NCI-H2029 treated with DMSO at 0.1 percent for 48 hours (cell line): ENCODE measurements around the gene SIRPB2.

ENCODE experiments used
- DNase-seq: peaks from one replicate; lab custom pipeline; 2025; lab: John Stamatoyannopoulos, UW

The SIRPB2 gene

DNA sequence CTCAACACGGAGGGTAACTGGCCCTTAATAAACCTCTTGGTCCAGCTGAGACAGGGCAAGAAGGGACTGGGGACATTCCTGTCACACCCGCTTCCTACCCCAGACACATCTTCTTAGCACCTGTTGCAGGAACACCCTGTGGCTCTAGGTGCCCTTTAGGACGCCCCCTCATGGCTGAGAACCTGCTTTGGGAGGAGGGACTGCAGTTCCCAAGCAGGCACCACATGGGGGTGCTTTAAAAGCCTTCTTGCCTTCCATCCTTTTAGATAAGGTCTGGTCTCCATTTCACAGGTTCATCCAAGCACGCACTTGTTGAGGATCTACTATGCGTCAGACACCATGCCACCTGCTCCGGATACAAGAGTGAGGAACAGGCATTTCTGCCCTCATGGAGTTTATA is 51.2 kb downstream of the SIRPB2 start:
- no peak for DNase-seq

GRCh38 chr20:1438361-1438760 is 52.9 kb downstream of the SIRPB2 start:
- DNase-seq, result no peak

DNA sequence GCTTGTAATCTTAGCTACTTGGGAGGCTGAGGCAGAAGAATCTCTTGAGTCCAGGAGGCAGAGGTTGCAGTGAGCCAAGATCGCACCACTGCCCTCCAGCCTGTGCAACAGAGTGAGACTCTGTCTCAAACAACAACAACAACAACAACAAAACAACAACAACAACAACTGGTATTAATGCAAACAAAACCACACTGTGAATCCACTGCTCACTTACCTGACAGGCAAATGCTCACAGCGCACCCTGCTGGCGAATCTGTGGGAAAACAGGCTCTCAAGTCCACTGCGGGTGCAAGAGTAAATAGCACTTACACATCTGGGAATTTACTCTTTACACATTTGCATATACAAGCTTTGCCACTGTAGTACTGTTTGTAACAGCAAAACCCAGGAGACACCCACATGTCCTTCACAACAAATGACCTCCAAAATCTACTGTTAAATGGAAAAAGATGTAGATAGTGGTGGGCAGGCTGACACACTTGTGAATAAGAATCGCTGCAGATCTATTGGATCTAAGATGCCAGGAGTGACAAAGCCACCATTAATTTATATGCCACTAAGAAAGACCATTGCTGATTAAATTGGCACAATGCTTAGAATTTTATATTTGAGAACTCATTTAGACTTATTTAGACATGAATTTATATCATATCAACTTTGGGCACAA is 53.9 kb downstream of the SIRPB2 start:
- peak; percentile 67 for DNase-seq

GRCh38 chr20:1436263-1436662 is 55.0 kb downstream of the SIRPB2 start:
- DNase-seq, result no peak

- DNase-seq, result no peak
Measured at GRCh38 chr20:1435337-1435699, 55.9 kb downstream of the SIRPB2 start.

DNA sequence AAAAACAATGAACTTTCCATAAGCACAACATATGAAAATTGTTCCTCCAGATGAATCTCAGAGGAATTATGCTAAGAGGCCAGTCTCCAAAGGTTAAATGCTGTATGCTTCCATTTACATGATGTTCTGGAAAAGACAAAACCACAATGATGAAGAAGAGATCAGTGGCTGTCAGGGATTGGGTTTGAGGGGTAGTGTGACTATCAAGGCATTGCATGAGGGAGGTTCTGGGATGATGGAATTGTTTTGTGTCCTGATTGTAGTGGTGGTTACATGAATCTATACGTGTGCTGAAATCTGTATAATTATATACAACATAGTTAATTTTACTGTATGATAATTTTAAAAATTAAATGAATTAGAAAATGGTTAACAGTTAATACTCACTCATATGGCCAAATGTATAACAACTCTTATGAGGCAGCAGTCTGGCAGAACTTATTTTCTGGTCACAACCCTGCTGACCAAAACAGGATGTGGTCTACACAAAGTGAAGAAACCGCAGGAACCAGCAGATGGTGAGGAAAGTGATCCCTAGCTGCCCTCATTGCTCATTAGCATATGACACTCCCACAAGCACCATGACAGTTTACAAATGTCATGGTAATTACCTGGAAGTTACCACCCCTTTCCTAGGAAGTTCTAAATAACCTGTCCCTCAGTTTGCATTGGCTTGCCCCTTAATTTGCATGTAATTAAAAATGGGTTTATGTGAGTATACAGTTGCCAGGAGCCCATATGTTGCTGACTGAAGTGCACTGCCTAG is 56.5 kb downstream of the SIRPB2 start:
- DNase-seq, result peak; percentile 30

GRCh38 chr20:1431158-1431557 is 60.1 kb downstream of the SIRPB2 start:
- no peak for DNase-seq

DNA sequence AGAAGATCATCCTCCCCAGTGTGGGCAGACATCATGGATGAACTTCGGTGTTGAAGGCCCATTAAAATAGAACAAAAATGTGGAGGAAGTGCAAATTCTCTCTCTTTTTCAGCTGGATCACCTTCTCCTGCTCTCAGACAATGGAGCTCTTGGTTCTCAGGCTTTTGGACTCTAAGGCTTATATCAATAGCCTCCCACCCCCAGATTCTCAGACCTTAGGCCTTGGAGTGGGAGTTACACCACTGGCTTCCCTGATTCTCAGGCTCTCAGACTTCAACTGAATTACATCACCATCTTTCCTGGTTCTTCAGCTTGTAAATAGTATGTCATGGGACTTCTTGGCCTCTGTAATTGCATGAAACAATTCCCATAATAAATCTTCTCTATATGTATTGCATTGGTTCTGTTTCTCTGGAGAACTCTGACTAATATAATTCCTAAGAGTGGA is 61.2 kb downstream of the SIRPB2 start:
- DNase-seq, result no peak

DNA sequence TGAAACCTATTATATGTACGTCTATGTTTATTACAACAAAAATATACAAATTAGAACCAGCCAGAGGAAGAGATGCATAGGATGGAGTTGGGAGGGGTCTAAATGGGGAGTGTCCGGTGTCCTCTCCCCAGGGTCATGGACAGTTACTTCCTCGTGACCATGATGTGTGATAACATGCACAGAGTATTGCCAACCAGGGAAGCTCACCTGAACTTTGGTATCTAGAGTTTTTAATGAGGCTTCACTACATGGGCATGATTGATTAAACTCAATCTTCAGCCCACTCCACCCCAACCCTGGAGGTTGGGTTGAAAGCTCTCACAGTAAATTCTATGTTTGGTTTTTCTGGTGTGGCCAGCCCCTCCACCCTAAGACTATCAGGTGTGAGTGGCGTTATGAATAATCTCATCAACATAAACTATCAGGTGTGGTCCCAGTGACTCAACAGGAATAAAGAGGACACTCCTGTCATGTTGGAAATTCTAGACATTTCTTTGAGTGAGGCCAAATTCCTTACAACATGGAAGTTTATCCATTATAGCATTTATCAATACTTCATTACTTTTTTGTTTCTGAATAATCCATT is 62.0 kb downstream of the SIRPB2 start:
- no peak for DNase-seq

GRCh38 chr20:1427457-1428054 is 63.7 kb downstream of the SIRPB2 start:
- peak; percentile 26 for DNase-seq

- no peak for DNase-seq
Measured at GRCh38 chr20:1426231-1426849, 64.9 kb downstream of the SIRPB2 start.
